ENCODE measurements around the gene ABHD2. TPM values are rescaled to one million over a fixed set of nuclear protein-coding genes. Genes with fewer than 3 reads are reported as not detected.

The ABHD2 gene
- total and polyA plus RNA-seq, 2 experiments from 2014 or later: 5.2 to 15.2 TPM

- TF ChIP-seq ETS1 (IDR thresholded peaks at IDR 0.05): no peak
- TF ChIP-seq REST (IDR thresholded peaks at IDR 0.05; ENCODE audit: unreplicated experiment): no peak
- no peak for TF ChIP-seq STAT1 (IDR thresholded peaks at IDR 0.05; ENCODE audit: unreplicated experiment)
These were observed 87.4 kb downstream of the ABHD2 start (continued) for GRCh38 chr15:89175617-89176191.

- Mint-ChIP-seq H3K9me3 (no peaks in the 10 kb centered on the region), H3K4me3 (no peak overlapping the region), H3K27me3 (ENCODE audit: insufficient read depth, low read depth, poor library complexity) (peaks cover 2% of the 10 kb centered on the region), H3K27ac (no peak overlapping the region), H3K36me3 (ENCODE audit: low read depth) (no peaks in the 10 kb centered on the region), H3K4me1 (peaks cover 3% of the 10 kb centered on the region; the same call in 2 of the 3 replicates)
- no peak overlapping the region for H3K4me2 ChIP-seq
- no peaks in the 10 kb centered on the region for H3K36me3 ChIP-seq (ENCODE audit: insufficient read depth)
- no peaks in the 10 kb centered on the region for H3K4me1 ChIP-seq (ENCODE audit: insufficient read depth)
- DNase-seq (ENCODE audit: low spot score) (no peak), ATAC-seq (no peak)
- H3K79me2 ChIP-seq (replicated peaks; ENCODE audit: insufficient read depth): no peaks in the 10 kb centered on the region
- TF ChIP-seq NANOG (IDR thresholded peaks at IDR 0.05; ENCODE audit: borderline replicate concordance) (no peak), JUNB (IDR thresholded peaks at IDR 0.05; ENCODE audit: unreplicated experiment) (no peak)
- no peak overlapping the region for H2AFZ ChIP-seq
- no peaks in the 10 kb centered on the region for H3K9me2 ChIP-seq (ENCODE audit: insufficient read depth)
- H3K4me3 ChIP-seq: no peak overlapping the region
- no peak overlapping the region for H3K27ac ChIP-seq (ENCODE audit: low read depth)
- H4K20me1 ChIP-seq (replicated peaks; ENCODE audit: insufficient read depth): no peaks in the 10 kb centered on the region
- no peaks in the 10 kb centered on the region for H3K27me3 ChIP-seq (ENCODE audit: insufficient read depth)
- no peaks in the 10 kb centered on the region for H3F3A ChIP-seq (replicated peaks; ENCODE audit: low read depth)
These were observed 88.9 kb downstream of the ABHD2 start for GRCh38 chr15:89177116-89177515.

- DNase-seq (ENCODE audit: low spot score): peak; percentile 87
- H3K4me3 Mint-ChIP-seq: no peak overlapping the region
- peaks cover 2% of the 10 kb centered on the region for H3K27me3 Mint-ChIP-seq (ENCODE audit: insufficient read depth, low read depth, poor library complexity)
- peak overlapping the region; percentile 31; the same call in 1 of the 2 replicates for H3K27ac Mint-ChIP-seq
- peaks cover 3% of the 10 kb centered on the region; the same call in 2 of the 3 replicates for H3K4me1 Mint-ChIP-seq
- Histone ChIP-seq H3K4me3 (no peak overlapping the region), H2AFZ (no peak overlapping the region), H3K27ac (ENCODE audit: low read depth) (no peak overlapping the region), H3K27me3 (ENCODE audit: insufficient read depth) (no peaks in the 10 kb centered on the region), H3K9me2 (ENCODE audit: insufficient read depth) (no peaks in the 10 kb centered on the region), H3K4me2 (no peak overlapping the region), H3K36me3 (ENCODE audit: insufficient read depth) (no peaks in the 10 kb centered on the region), H3K4me1 (ENCODE audit: insufficient read depth) (no peaks in the 10 kb centered on the region), H4K20me1 (replicated peaks; ENCODE audit: insufficient read depth) (no peaks in the 10 kb centered on the region), H3K79me2 (replicated peaks; ENCODE audit: insufficient read depth) (no peaks in the 10 kb centered on the region), H3F3A (replicated peaks; ENCODE audit: low read depth) (no peaks in the 10 kb centered on the region)
- ATAC-seq: peak; percentile 86
- no peaks in the 10 kb centered on the region for H3K36me3 Mint-ChIP-seq (ENCODE audit: low read depth)
- H3K9me3 Mint-ChIP-seq: no peaks in the 10 kb centered on the region
- TF ChIP-seq JUNB (IDR thresholded peaks at IDR 0.05; ENCODE audit: unreplicated experiment) (no peak), ZNF462 (CRISPR knock-in tag; IDR thresholded peaks at IDR 0.05) (no peak), POLR2AphosphoS5 (IDR thresholded peaks at IDR 0.05; ENCODE audit: low read depth) (no peak), ZNF331 (CRISPR knock-in tag; IDR thresholded peaks at IDR 0.05; ENCODE audit: low read depth) (no peak)
These were observed 89.5 kb downstream of the ABHD2 start for GRCh38 chr15:89177633-89178306.

Measured in GM23338 (cell line).